SK-N-MC (cell line): ENCODE measurements around the gene DNAJA4.

Experiments
- EZH2 ChIP-seq: fragments of 200-600 bp; sonication (generic); IDR thresholded peaks from one replicate; pipeline ENCODE4 v1.6.1; 2017; ENCODE audit warnings: antibody characterized with exemption
- POLR2AphosphoS5 ChIP-seq: IDR thresholded peaks from 2 replicates; pipeline ENCODE4 v1.6.1; 2012; ENCODE audit warnings: mild to moderate bottlenecking, low read depth, low read length, borderline replicate concordance

DNA sequence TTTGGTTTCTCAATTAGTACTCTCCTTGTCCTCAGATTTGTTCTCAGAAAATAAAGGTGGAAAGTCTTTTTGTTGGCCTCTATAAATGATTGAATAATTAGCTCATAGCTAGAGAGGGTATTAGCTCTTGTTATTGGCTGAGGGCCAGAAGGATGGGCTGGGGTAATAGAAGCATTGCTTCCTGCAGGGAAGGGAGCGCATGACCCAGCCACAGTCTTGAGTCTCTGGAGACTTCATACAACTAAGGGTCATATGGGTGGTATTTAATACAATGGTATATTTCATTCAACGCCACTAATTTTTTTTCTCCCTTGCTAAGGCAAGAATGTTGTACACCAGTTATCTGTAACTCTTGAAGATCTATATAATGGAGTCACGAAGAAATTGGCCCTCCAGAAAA, 8.4 kb downstream of the DNAJA4 start:
- no peak for TF ChIP-seq EZH2
- TF ChIP-seq POLR2AphosphoS5: no peak
